Measurements from ENCODE around the gene ALOX15. TPM values are rescaled to one million over a fixed set of nuclear protein-coding genes. Genes with fewer than 3 reads are reported as not detected.

ALOX15 gene
- total RNA-seq, 1 experiment from 2014 or later: 0.50 TPM

DNA sequence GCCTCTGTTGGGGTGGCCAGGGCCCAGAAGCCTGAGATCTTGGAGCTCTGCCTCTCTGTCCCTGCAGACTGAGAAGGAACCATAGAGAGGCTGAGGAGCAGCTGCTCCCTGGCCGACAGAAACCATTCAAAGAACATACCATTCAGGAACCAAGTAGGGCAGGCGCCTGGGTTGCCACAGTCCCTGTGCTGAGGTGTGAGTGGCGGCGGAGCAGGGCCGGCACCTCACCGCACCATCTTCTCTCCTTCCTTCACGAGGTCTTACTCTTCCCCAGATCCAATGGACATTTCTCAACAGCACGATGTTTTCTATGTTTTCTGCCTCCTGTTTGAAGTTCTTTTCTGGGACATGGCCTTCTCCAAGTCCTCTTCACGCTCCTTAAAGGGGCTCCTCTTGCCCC, 22.8 kb upstream of the ALOX15 start:
- CTCF ChIA-PET: no interaction called here
- Histone ChIP-seq H3K27me3 (replicated peaks; ENCODE audit: control insufficient read depth, insufficient read depth, low read length) (no peaks in the 10 kb centered on the region), H3K4me1 (no peaks in the 10 kb centered on the region), H3K9me3 (no peaks in the 10 kb centered on the region), H3K36me3 (ENCODE audit: control insufficient read depth, insufficient read depth, low read length) (no peaks in the 10 kb centered on the region), H3K4me3 (ENCODE audit: low read depth, low read length) (no peak overlapping the region)
- intact Hi-C loops (cut with micrococcal nuclease; ENCODE audit: unreplicated experiment): no loop called here
- H3K4me1 Mint-ChIP-seq (ENCODE audit: low read depth, unreplicated experiment): no peaks in the 10 kb centered on the region
- TF ChIP-seq, protein P1, sequence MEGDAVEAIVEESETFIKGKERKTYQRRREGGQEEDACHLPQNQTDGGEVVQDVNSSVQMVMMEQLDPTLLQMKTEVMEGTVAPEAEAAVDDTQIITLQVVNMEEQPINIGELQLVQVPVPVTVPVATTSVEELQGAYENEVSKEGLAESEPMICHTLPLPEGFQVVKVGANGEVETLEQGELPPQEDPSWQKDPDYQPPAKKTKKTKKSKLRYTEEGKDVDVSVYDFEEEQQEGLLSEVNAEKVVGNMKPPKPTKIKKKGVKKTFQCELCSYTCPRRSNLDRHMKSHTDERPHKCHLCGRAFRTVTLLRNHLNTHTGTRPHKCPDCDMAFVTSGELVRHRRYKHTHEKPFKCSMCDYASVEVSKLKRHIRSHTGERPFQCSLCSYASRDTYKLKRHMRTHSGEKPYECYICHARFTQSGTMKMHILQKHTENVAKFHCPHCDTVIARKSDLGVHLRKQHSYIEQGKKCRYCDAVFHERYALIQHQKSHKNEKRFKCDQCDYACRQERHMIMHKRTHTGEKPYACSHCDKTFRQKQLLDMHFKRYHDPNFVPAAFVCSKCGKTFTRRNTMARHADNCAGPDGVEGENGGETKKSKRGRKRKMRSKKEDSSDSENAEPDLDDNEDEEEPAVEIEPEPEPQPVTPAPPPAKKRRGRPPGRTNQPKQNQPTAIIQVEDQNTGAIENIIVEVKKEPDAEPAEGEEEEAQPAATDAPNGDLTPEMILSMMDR (IDR thresholded peaks at IDR 0.05; ENCODE audit: insufficient read depth in 1 of 2, low read depth in 1 of 2, low read length in 1 of 2, severe bottlenecking in 1 of 2, unreplicated experiment in 1 of 2): no peak
- H3K27me3 Mint-ChIP-seq (ENCODE audit: insufficient read depth, unreplicated experiment): no peaks in the 10 kb centered on the region
- DNase-seq: no peak
- no peak overlapping the region for H3K4me3 Mint-ChIP-seq (ENCODE audit: unreplicated experiment)
- no TSS peak for BruUV-seq (replicated peaks)
- no peak overlapping the region for H3K27ac Mint-ChIP-seq (ENCODE audit: unreplicated experiment)
- POLR2A ChIA-PET: interaction anchor here (0.6 kb wide), 1 partner anchor 115 kb away, joined by 3 read pairs; no protein-coding TSS in a partner anchor
- no peaks in the 10 kb centered on the region for H3K9me3 Mint-ChIP-seq (ENCODE audit: unreplicated experiment)
- H3K36me3 Mint-ChIP-seq (ENCODE audit: insufficient read depth, unreplicated experiment): peaks cover 6% of the 10 kb centered on the region

DNA sequence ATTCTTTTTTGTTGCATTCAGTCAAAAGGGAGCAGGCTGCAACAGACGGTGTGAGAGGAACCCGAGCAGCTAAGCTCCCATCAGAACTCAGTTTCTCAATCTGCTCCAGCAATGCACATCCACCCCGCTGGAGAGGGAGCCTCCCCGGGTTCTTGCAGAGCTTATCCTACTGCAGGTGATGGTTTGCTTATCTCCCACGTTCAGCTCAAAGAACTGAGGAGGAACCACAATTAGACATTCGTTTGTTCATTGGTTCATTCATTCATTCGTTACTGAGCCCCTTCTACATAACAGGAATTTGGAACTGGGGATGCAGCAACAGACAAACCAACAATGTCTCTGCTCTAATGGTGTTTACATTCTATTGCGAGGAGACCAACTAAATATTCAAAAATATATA, 22.2 kb upstream of the ALOX15 start:
- ChIA-PET POLR2A (interaction anchor here (0.6 kb wide), 1 partner anchor 115 kb away, joined by 3 read pairs; no protein-coding TSS in a partner anchor), CTCF (no interaction called here)
- Histone ChIP-seq H3K36me3 (ENCODE audit: control insufficient read depth, insufficient read depth, low read length) (no peaks in the 10 kb centered on the region), H3K4me3 (ENCODE audit: low read depth, low read length) (no peak overlapping the region), H3K9me3 (no peaks in the 10 kb centered on the region), H3K4me1 (no peaks in the 10 kb centered on the region), H3K27me3 (replicated peaks; ENCODE audit: control insufficient read depth, insufficient read depth, low read length) (no peaks in the 10 kb centered on the region)
- Mint-ChIP-seq H3K36me3 (ENCODE audit: insufficient read depth, unreplicated experiment) (peaks cover 6% of the 10 kb centered on the region), H3K4me3 (ENCODE audit: unreplicated experiment) (no peak overlapping the region), H3K4me1 (ENCODE audit: low read depth, unreplicated experiment) (peaks cover 1% of the 10 kb centered on the region), H3K27ac (ENCODE audit: unreplicated experiment) (no peak overlapping the region), H3K27me3 (ENCODE audit: insufficient read depth, unreplicated experiment) (no peaks in the 10 kb centered on the region), H3K9me3 (ENCODE audit: unreplicated experiment) (no peaks in the 10 kb centered on the region)
- TF ChIP-seq, protein P1 (IDR thresholded peaks at IDR 0.05; ENCODE audit: insufficient read depth in 1 of 2, low read depth in 1 of 2, low read length in 1 of 2, severe bottlenecking in 1 of 2, unreplicated experiment in 1 of 2): no peak
- intact Hi-C loops (cut with micrococcal nuclease; ENCODE audit: unreplicated experiment): no loop called here
- no peak for DNase-seq
- no TSS peak for BruUV-seq (replicated peaks)

DNA sequence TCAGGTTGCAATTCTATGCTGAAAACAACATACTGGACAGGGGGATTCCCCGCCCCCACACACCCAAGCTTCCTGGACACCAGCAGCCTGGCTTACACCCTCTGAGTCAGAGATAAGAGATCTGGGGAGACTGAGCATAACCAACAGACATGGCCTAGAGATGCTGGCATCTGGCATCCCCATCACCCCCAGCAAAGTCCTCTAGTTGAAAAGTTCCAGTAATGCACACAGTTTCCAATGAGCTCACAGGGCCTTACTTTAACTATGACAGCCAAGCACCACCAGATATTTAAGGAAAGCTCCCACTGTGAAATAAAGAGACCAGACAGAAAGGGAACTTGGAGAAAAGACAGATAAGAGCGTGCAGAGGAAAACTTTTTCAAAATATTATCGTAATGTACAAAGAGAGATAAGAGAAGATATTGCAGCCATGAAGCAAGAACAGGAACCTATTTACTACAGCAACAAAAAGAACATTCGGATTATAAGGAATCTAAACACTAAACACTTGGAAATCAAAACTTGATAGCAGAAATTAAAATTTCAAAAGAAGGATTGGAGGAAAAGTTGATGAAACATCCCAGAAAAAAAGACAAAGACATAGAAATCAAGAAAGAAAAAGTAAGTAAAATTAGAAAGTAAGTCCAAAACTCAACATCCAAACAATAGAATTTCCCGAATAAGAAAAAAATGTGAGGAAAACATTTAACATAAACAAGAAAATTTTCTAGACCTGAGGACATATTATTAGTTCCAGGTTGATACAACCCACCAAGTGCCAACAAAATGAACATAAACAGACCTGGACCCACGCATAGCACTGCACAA, 17.2 kb upstream of the ALOX15 start:
- intact Hi-C loops (cut with micrococcal nuclease; ENCODE audit: unreplicated experiment): no loop called here
- TF ChIP-seq, protein P1 (IDR thresholded peaks at IDR 0.05; ENCODE audit: insufficient read depth in 1 of 2, low read depth in 1 of 2, low read length in 1 of 2, severe bottlenecking in 1 of 2, unreplicated experiment in 1 of 2): no peak
- no peak overlapping the region for H3K4me3 Mint-ChIP-seq (ENCODE audit: unreplicated experiment)
- ChIA-PET POLR2A (interaction anchor here (0.6 kb wide), 1 partner anchor 43 kb away, joined by 3 read pairs; no protein-coding TSS in a partner anchor), CTCF (no interaction called here)
- H3K4me3 ChIP-seq (ENCODE audit: low read depth, low read length): no peak overlapping the region
- H3K9me3 ChIP-seq: no peaks in the 10 kb centered on the region
- H3K27ac Mint-ChIP-seq (ENCODE audit: unreplicated experiment): no peak overlapping the region
- no peaks in the 10 kb centered on the region for H3K27me3 Mint-ChIP-seq (ENCODE audit: insufficient read depth, unreplicated experiment)
- H3K4me1 Mint-ChIP-seq (ENCODE audit: low read depth, unreplicated experiment): peaks cover 6% of the 10 kb centered on the region
- H3K27me3 ChIP-seq (replicated peaks; ENCODE audit: control insufficient read depth, insufficient read depth, low read length): no peaks in the 10 kb centered on the region
- BruUV-seq (replicated peaks): no TSS peak
- no peaks in the 10 kb centered on the region for H3K36me3 ChIP-seq (ENCODE audit: control insufficient read depth, insufficient read depth, low read length)
- no peaks in the 10 kb centered on the region for H3K4me1 ChIP-seq
- no peaks in the 10 kb centered on the region for H3K36me3 Mint-ChIP-seq (ENCODE audit: insufficient read depth, unreplicated experiment)
- H3K9me3 Mint-ChIP-seq (ENCODE audit: unreplicated experiment): no peaks in the 10 kb centered on the region
- DNase-seq: no peak
